ENCODE measurements around the gene ZNF211. TPM values are rescaled to one million over a fixed set of nuclear protein-coding genes. Genes with fewer than 3 reads are reported as not detected.

The ZNF211 gene
- total RNA-seq = 10 to 100 TPM in 1 of 2 donors, 1 to 10 TPM in 1; 8.4 to 14.0 TPM

- Mint-ChIP-seq H3K4me1 (no peaks in the 10 kb centered on the region), H3K36me3 (ENCODE audit: low read depth) (peaks cover 36% of the 10 kb centered on the region), H3K4me3 (peak within 1 kb of the TSS; percentile 85), H3K9me3 (peaks cover 14% of the 10 kb centered on the region), H3K27ac (peak within 1 kb of the TSS; percentile 69), H3K27me3 (no peaks in the 10 kb centered on the region)
- peak; percentile 100 for ATAC-seq (replicated peaks)
Observed at GRCh38 chr19:57632987-57633831, at the start of gene ZNF211. ZNF211 (plus strand) TSS chr19:57633168; CDS start chr19:57633347, 179 bp downstream.

- Mint-ChIP-seq H3K36me3 (ENCODE audit: low read depth) (peaks cover 35% of the 10 kb centered on the region), H3K4me1 (no peaks in the 10 kb centered on the region), H3K27ac (peak within 1 kb of the TSS; percentile 85), H3K9me3 (peaks cover 21% of the 10 kb centered on the region), H3K4me3 (peak within 1 kb of the TSS; percentile 92), H3K27me3 (no peaks in the 10 kb centered on the region)
- ATAC-seq (replicated peaks) = peak; percentile 91
Observed at GRCh38 chr19:57583521-57584416, 49.2 kb upstream of the ZNF211 start, which contains the start of gene ZIK1. ZIK1 (plus strand) TSS chr19:57584145; CDS start chr19:57584357, 212 bp downstream.

DNA sequence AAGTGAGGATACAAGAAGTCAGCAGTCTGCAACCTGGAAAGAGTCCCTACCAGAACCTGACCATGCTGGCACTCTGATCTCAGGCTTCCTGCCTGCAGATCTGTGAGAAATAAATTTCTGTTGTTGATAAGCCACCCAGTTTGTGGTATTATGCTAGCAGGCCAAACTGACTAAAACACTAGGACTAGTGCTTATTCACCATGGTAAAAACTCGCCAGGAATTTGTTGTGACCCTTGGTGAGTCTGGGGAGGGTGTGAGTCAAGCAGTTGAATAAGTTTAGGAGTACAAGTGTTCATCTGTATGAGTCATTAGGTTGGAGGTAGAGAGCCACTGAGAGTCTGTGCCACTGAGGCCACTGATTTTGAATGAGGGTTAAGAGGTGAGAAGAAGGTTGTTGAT is 45.4 kb upstream of the ZNF211 start:
- H3K4me3 Mint-ChIP-seq = no peak overlapping the region
- H3K36me3 Mint-ChIP-seq (ENCODE audit: low read depth) = peaks cover 67% of the 10 kb centered on the region
- peaks cover 33% of the 10 kb centered on the region for H3K9me3 Mint-ChIP-seq
- ATAC-seq (replicated peaks) = no peak
- H3K27me3 Mint-ChIP-seq = no peaks in the 10 kb centered on the region
- no peak overlapping the region for H3K27ac Mint-ChIP-seq
- H3K4me1 Mint-ChIP-seq = no peaks in the 10 kb centered on the region

DNA sequence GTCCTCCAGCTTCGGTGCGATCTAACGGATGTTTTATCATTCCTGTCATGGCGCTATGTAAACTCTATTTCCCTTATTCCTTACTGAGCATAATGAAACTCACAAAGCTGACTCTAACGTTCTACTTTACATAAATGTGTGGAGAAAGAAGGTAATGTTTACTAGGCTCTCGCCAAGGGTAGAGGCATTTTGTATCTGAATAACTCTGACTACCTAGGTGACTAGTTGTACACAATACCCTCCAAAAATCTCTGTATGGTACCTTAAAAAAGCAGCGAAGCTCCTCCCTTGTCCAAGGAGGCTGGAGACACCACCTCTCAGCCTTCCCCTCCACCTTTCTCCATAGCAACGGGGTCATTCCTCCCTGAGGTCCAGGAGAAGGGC is 33.6 kb upstream of the ZNF211 start:
- H3K36me3 Mint-ChIP-seq (ENCODE audit: low read depth) = peaks cover 30% of the 10 kb centered on the region
- peak overlapping the region; percentile 90 for H3K4me3 Mint-ChIP-seq
- H3K27me3 Mint-ChIP-seq = no peaks in the 10 kb centered on the region
- ATAC-seq (replicated peaks) = no peak
- peaks cover 35% of the 10 kb centered on the region for H3K9me3 Mint-ChIP-seq
- H3K4me1 Mint-ChIP-seq = peaks cover 14% of the 10 kb centered on the region
- peak overlapping the region; percentile 80 for H3K27ac Mint-ChIP-seq

DNA sequence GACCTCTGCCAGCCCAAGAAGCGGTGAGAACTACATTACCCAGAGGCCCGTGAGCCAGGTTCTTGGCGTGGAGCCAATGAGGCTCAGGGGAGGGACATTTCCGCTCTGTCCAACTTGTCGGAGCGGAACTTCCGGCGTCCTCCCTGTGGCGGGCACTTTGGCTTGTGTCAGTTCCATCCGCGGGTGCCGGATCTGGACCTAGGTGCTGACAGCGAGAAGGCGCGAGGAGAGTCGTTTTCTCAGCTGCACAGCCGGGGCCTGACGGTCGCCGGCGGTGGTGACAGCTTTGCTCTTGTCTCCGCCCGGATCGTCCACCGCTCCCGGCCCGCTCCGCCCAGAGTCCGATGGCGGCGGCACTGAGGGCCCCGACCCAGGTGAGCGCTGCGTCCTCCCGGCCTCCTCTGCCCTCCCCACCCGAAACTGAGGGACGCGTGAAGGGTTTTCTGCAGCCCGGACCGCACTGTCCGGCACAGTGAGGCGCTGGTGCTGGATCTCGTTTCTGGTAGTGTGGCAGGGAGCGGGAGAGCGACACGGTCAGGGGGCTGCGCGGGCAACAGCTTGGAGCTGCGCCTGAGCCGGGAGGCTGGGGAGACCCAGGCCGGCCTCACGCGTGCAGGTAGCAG is 33.1 kb upstream of the ZNF211 start, which contains the start of gene ZNF530:
TSS of gene ZNF530 (plus strand) at position 125 of the 623 bp plus-strand sequence. CDS start 4,461 bp downstream, outside the sequence.
- Mint-ChIP-seq H3K27me3 (no peaks in the 10 kb centered on the region), H3K4me1 (peaks cover 14% of the 10 kb centered on the region), H3K4me3 (peak within 1 kb of the TSS; percentile 90), H3K36me3 (ENCODE audit: low read depth) (peaks cover 35% of the 10 kb centered on the region), H3K9me3 (peaks cover 40% of the 10 kb centered on the region), H3K27ac (peak within 1 kb of the TSS; percentile 80)
- peak; percentile 100 for ATAC-seq (replicated peaks)

DNA sequence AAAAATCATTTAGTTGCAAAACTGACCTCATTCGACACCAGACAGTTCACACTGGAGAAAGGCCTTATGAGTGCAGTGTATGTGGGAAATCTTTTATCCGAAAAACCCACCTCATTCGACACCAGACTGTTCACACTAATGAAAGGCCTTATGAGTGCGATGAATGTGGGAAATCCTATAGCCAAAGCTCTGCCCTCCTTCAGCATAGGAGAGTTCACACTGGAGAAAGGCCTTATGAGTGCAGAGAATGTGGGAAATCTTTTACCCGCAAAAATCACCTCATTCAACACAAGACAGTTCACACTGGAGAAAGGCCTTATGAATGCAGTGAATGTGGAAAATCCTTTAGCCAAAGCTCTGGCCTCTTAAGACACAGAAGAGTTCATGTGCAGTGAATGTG is 26.0 kb upstream of the ZNF211 start:
- H3K9me3 Mint-ChIP-seq = peaks cover 31% of the 10 kb centered on the region
- H3K27me3 Mint-ChIP-seq = no peaks in the 10 kb centered on the region
- H3K36me3 Mint-ChIP-seq (ENCODE audit: low read depth) = peaks cover 60% of the 10 kb centered on the region
- no peak overlapping the region for H3K4me3 Mint-ChIP-seq
- H3K4me1 Mint-ChIP-seq = no peaks in the 10 kb centered on the region
- no peak for ATAC-seq (replicated peaks)
- no peak overlapping the region for H3K27ac Mint-ChIP-seq

GRCh38 chr19:57611113-57611512 is 21.9 kb upstream of the ZNF211 start:
- Mint-ChIP-seq H3K4me1 (peaks cover 9% of the 10 kb centered on the region), H3K4me3 (no peak overlapping the region), H3K27ac (no peak overlapping the region), H3K36me3 (ENCODE audit: low read depth) (peaks cover 42% of the 10 kb centered on the region), H3K27me3 (no peaks in the 10 kb centered on the region), H3K9me3 (peaks cover 18% of the 10 kb centered on the region)
- no peak for ATAC-seq (replicated peaks)

GRCh38 chr19:57613941-57614743 is 18.8 kb upstream of the ZNF211 start, which contains the start of gene ZNF134:
ZNF134 (plus strand) TSS chr19:57614242; CDS start chr19:57619469, 5,227 bp downstream.
- H3K36me3 Mint-ChIP-seq (ENCODE audit: low read depth) = peaks cover 53% of the 10 kb centered on the region
- no peaks in the 10 kb centered on the region for H3K27me3 Mint-ChIP-seq
- H3K27ac Mint-ChIP-seq = peak within 1 kb of the TSS; percentile 53
- peak within 1 kb of the TSS; percentile 80 for H3K4me3 Mint-ChIP-seq
- H3K9me3 Mint-ChIP-seq = peaks cover 37% of the 10 kb centered on the region
- H3K4me1 Mint-ChIP-seq = peaks cover 16% of the 10 kb centered on the region
- ATAC-seq (replicated peaks) = peak; percentile 100

GRCh38 chr19:57615346-57615745 is 17.6 kb upstream of the ZNF211 start:
- peaks cover 65% of the 10 kb centered on the region for H3K36me3 Mint-ChIP-seq (ENCODE audit: low read depth)
- ATAC-seq (replicated peaks) = no peak
- H3K4me1 Mint-ChIP-seq = peaks cover 16% of the 10 kb centered on the region
- H3K27ac Mint-ChIP-seq = no peak overlapping the region
- H3K9me3 Mint-ChIP-seq = peaks cover 48% of the 10 kb centered on the region
- no peaks in the 10 kb centered on the region for H3K27me3 Mint-ChIP-seq
- peak overlapping the region; percentile 80 for H3K4me3 Mint-ChIP-seq

- H3K36me3 Mint-ChIP-seq (ENCODE audit: low read depth) = peaks cover 85% of the 10 kb centered on the region
- no peak overlapping the region for H3K4me3 Mint-ChIP-seq
- no peak for ATAC-seq (replicated peaks)
- no peaks in the 10 kb centered on the region for H3K27me3 Mint-ChIP-seq
- H3K27ac Mint-ChIP-seq = no peak overlapping the region
- H3K9me3 Mint-ChIP-seq = peaks cover 44% of the 10 kb centered on the region
- peaks cover 7% of the 10 kb centered on the region for H3K4me1 Mint-ChIP-seq
Observed at GRCh38 chr19:57620673-57621348, 12.2 kb upstream of the ZNF211 start.

GRCh38 chr19:57623091-57623490 is 9.9 kb upstream of the ZNF211 start:
- H3K27me3 Mint-ChIP-seq = no peaks in the 10 kb centered on the region
- peaks cover 63% of the 10 kb centered on the region for H3K36me3 Mint-ChIP-seq (ENCODE audit: low read depth)
- peaks cover 31% of the 10 kb centered on the region for H3K9me3 Mint-ChIP-seq
- no peak for ATAC-seq (replicated peaks)
- H3K4me3 Mint-ChIP-seq = no peak overlapping the region
- no peaks in the 10 kb centered on the region for H3K4me1 Mint-ChIP-seq
- no peak overlapping the region for H3K27ac Mint-ChIP-seq

DNA sequence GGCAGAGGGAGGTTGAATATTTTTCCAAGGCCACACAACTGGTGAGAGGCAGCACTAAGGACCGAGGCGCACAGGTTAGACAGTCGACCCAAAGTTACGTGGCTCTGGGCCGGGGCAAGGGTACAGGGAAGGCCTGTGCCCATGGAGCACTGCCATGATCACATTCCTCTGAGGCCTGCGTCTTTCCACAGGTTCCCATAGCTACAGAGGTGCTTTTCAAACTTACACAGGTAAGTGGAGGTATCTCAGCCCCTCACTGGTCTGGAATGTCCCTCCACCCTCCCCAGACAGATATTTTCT is 814 bp downstream of the ZNF211 start:
- peak overlapping the region; percentile 85 for H3K4me3 Mint-ChIP-seq
- no peaks in the 10 kb centered on the region for H3K27me3 Mint-ChIP-seq
- H3K4me1 Mint-ChIP-seq = no peaks in the 10 kb centered on the region
- H3K36me3 Mint-ChIP-seq (ENCODE audit: low read depth) = peaks cover 42% of the 10 kb centered on the region
- peak overlapping the region; percentile 69 for H3K27ac Mint-ChIP-seq
- no peak for ATAC-seq (replicated peaks)
- peaks cover 20% of the 10 kb centered on the region for H3K9me3 Mint-ChIP-seq

DNA sequence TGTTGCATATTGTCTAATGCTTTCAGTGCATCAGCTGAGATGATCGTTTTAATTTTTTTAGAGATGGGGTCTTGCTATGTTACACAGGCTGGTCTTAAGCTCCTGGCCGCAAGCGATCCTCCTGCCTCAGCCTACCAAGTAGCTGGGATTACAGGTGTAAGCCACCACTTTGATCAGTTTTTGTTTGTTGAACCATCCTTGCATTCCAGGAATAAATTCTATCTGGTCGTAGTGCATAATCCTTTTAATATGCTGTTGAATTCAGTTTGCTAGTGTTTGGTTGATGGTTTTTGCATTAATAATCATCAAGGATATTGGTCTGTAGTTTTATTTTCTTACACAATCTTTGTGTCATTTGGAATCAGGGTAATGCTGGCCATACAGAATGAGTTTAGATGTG is 4.4 kb downstream of the ZNF211 start:
- ATAC-seq (replicated peaks) = no peak
- no peak overlapping the region for H3K27ac Mint-ChIP-seq
- peaks cover 78% of the 10 kb centered on the region for H3K36me3 Mint-ChIP-seq (ENCODE audit: low read depth)
- no peaks in the 10 kb centered on the region for H3K4me1 Mint-ChIP-seq
- H3K27me3 Mint-ChIP-seq = no peaks in the 10 kb centered on the region
- H3K9me3 Mint-ChIP-seq = peaks cover 36% of the 10 kb centered on the region
- no peak overlapping the region for H3K4me3 Mint-ChIP-seq
